WERI-Rb-1 (cell line): Measurements from ENCODE around the gene AURKA.

Source experiments
- DNase-seq: peaks from one replicate; pipeline ENCODE4 v3.0.0-alpha.2; 2020
- H3K27ac ChIP-seq: fragments of 250-450 bp; sonication (Bioruptor Pico); 2 replicates; pipeline ENCODE4 v1.5.1; 2020; ENCODE audit warnings: mild to moderate bottlenecking, moderate library complexity
- H3K27me3 ChIP-seq: fragments of 250-450 bp; sonication (Bioruptor Pico); 2 replicates; pipeline ENCODE4 v1.5.1; 2021; ENCODE audit warnings: mild to moderate bottlenecking, low read depth, moderate library complexity; ENCODE audit not compliant: insufficient read depth, severe bottlenecking
- H3K36me3 ChIP-seq: fragments of 250-450 bp; sonication (Bioruptor Pico); 2 replicates; pipeline ENCODE4 v1.5.1; 2020; ENCODE audit warnings: mild to moderate bottlenecking, moderate library complexity
- H3K4me3 ChIP-seq: 2 replicates; pipeline ENCODE4 v1.5.1; 2011; ENCODE audit warnings: low read depth, mild to moderate bottlenecking, control low read depth, low read length
- H3K9me3 ChIP-seq: fragments of 250-450 bp; sonication (Bioruptor Pico); 2 replicates; pipeline ENCODE4 v1.5.1; 2021; ENCODE audit warnings: mild to moderate bottlenecking, moderate library complexity; ENCODE audit not compliant: severe bottlenecking
- TF ChIP-seq, protein P1 (sequence below): IDR thresholded peaks from 2 replicates; pipeline ENCODE4 v1.5.1; 2011; ENCODE audit warnings: low read depth, mild to moderate bottlenecking, control low read depth, inconsistent platforms, low read length

AURKA gene

GRCh38 chr20:56429502-56429901, 37.5 kb upstream of the AURKA start:
- DNase-seq: no peak
- TF ChIP-seq, protein P1, sequence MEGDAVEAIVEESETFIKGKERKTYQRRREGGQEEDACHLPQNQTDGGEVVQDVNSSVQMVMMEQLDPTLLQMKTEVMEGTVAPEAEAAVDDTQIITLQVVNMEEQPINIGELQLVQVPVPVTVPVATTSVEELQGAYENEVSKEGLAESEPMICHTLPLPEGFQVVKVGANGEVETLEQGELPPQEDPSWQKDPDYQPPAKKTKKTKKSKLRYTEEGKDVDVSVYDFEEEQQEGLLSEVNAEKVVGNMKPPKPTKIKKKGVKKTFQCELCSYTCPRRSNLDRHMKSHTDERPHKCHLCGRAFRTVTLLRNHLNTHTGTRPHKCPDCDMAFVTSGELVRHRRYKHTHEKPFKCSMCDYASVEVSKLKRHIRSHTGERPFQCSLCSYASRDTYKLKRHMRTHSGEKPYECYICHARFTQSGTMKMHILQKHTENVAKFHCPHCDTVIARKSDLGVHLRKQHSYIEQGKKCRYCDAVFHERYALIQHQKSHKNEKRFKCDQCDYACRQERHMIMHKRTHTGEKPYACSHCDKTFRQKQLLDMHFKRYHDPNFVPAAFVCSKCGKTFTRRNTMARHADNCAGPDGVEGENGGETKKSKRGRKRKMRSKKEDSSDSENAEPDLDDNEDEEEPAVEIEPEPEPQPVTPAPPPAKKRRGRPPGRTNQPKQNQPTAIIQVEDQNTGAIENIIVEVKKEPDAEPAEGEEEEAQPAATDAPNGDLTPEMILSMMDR: no peak
- Histone ChIP-seq H3K27me3 (peaks cover 90% of the 10 kb centered on the region), H3K4me3 (no peak overlapping the region), H3K9me3 (no peaks in the 10 kb centered on the region), H3K36me3 (no peaks in the 10 kb centered on the region), H3K27ac (no peak overlapping the region)

GRCh38 chr20:56428881-56429280, 36.9 kb upstream of the AURKA start:
- TF ChIP-seq, protein P1: no peak
- H3K27ac ChIP-seq: no peak overlapping the region
- H3K9me3 ChIP-seq: no peaks in the 10 kb centered on the region
- no peak overlapping the region for H3K4me3 ChIP-seq
- no peak for DNase-seq
- H3K36me3 ChIP-seq: no peaks in the 10 kb centered on the region
- peaks cover 87% of the 10 kb centered on the region for H3K27me3 ChIP-seq

DNA sequence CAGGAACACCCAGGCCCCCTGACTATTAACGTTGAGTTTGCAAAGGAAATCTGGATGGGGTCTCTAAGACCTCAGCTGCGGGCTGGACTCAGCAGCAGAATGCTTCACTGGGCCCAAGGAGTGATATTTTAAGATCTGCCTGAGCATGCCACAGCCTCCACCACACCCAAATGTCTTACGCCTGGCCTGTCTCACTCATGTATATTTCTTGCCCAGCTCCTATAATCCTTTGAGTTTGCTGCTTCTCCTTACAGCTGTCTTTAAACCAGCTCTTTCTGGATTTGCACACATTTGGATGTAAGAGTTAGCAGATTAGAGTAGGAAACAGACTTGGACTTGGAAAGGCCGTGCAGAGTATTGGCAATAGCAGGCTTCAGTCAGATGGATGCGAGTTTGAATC, 36.4 kb upstream of the AURKA start:
- no peaks in the 10 kb centered on the region for H3K9me3 ChIP-seq
- no peak overlapping the region for H3K27ac ChIP-seq
- H3K36me3 ChIP-seq: no peaks in the 10 kb centered on the region
- no peak for DNase-seq
- TF ChIP-seq, protein P1: no peak
- peaks cover 85% of the 10 kb centered on the region for H3K27me3 ChIP-seq
- no peak overlapping the region for H3K4me3 ChIP-seq

DNA sequence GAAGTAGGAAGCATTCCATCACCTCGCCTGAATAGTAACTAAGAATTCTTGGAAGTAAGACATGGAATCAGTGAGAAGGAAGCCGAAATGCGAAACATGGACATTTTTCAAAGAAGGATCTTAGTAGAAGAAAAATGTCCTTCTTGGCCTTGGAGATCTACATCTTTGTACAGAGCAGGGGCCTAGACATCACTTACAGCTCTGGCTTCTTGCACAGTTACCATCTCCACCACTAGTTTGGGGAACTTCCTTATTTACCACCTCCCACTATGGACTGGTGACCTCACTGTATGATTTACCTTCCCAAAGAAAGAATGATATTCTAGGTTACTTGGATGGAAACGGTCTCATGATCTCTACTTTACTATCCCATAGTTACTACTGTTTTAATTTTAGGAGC, 35.8 kb upstream of the AURKA start:
- no peak for DNase-seq
- Histone ChIP-seq H3K27me3 (peaks cover 85% of the 10 kb centered on the region), H3K4me3 (no peak overlapping the region), H3K36me3 (no peaks in the 10 kb centered on the region), H3K27ac (no peak overlapping the region), H3K9me3 (no peaks in the 10 kb centered on the region)
- TF ChIP-seq, protein P1: no peak

GRCh38 chr20:56426926-56427325, 34.9 kb upstream of the AURKA start:
- peaks cover 85% of the 10 kb centered on the region for H3K27me3 ChIP-seq
- H3K4me3 ChIP-seq: no peak overlapping the region
- H3K9me3 ChIP-seq: no peaks in the 10 kb centered on the region
- no peaks in the 10 kb centered on the region for H3K36me3 ChIP-seq
- no peak for DNase-seq
- no peak overlapping the region for H3K27ac ChIP-seq
- TF ChIP-seq, protein P1: no peak

DNA sequence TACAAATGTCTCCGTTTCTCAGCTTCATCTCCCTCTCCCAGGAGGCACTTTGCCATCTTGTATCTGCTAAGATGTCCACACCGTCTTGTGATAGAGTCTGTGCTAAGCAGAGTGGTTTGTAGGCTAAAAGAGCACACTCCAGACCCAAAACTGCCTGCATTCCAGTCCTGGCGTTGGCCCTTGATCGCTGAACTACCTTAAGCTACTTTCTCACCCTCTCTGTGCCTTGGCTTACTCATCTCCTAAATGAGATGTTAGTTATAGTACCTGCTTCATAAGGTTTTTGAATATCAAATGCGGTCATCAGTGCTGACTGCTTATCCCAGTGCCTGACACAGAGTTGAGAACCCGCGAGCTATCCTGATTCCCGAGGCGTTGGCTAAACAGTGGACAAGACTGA, 34.0 kb upstream of the AURKA start:
- peaks cover 83% of the 10 kb centered on the region for H3K27me3 ChIP-seq
- no peaks in the 10 kb centered on the region for H3K9me3 ChIP-seq
- H3K4me3 ChIP-seq: no peak overlapping the region
- no peaks in the 10 kb centered on the region for H3K36me3 ChIP-seq
- H3K27ac ChIP-seq: no peak overlapping the region
- DNase-seq: no peak
- TF ChIP-seq, protein P1: no peak
